OCI-M2 (cell line): ENCODE data around the gene PRAMEF1.
"Not testable (repeated sequence)": the region's sequence is repeated elsewhere in the genome, so short reads cannot be mapped to it uniquely, and the experiment has no call there.

Experiments
- DNase-seq: peaks from one replicate; lab custom pipeline; 2025; ENCODE audit not compliant: unreplicated experiment; lab: John Stamatoyannopoulos, UW

The PRAMEF1 gene

DNA sequence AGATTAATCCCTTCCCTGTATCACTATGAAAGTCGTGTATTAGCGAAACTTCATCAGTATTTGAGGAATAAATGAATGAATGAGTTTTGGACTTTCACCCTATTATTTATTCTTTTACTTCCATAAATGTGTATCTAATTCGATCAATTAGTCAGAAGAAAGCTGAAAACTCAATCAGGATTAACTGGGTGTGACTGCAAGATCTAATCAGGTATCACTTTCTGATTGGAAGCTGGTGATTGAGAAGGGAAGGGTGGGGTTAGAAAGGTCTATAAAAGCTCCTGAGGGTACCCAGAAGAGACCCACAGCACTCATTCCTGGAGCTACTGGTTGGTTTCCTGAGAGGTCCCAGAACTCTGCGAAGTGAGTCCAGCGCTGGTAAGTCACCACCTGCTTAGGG is at the start of gene PRAMEF1:
TSS of gene PRAMEF1 (plus strand) at position 301 of the 400 bp plus-strand sequence. CDS start 1,831 bp downstream, outside the sequence.
- DNase-seq, result not testable (repeated sequence)

DNA sequence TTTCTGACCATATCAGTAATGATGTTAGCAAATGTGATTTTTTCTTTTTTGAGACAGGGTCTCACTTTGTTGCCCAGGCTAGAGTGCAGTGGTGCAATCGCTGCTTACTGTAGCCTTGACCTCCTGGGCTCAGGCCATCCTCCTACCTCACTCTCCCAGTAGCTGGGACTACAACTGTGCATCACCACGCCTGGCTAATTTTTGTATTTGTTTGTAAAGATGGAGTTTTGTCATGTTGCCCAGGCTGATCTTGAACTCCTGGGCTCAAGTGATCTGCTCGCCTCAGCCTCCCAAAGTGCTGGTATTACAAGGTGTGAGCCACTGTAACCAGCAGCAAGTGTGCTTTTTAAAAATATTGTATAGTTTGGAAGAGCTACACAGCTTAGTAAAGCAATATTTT is 49.3 kb upstream of the PRAMEF1 start:
- no peak for DNase-seq

GRCh38 chr1:12745126-12745991 is 45.8 kb upstream of the PRAMEF1 start:
- no peak for DNase-seq

GRCh38 chr1:12745992-12746323 is 45.2 kb upstream of the PRAMEF1 start, which contains the start of gene CFAP107:
CFAP107 (plus strand) TSS chr1:12746200; CDS start chr1:12746431, 231 bp downstream.
- no peak for DNase-seq

DNA sequence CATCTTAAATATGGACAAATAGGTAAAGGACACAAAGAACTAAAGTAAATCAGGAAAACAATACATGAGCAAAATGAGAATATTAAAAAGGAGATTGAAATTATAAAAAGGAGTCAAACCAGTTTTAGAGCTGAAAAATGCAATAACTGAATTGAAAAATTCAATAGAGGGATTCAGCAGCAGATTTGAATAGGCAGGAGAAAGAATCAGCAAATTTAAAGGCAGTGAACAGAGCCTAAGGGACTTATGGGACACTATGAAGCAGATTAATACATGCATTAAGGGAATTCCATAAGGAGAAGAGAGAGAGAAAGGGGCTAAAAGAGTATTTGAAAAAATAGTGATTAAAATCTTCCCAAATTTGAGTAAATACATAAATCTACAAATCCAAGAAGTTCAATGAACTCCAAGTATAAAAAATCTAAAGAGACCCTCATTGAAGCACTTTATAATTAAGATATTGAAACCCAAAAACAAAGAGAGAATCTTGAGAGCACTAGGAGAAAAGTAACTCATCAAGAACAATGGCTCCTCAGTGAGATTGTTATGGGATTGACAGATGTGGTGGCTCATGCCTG is 42.3 kb upstream of the PRAMEF1 start:
- DNase-seq, result no peak

DNA sequence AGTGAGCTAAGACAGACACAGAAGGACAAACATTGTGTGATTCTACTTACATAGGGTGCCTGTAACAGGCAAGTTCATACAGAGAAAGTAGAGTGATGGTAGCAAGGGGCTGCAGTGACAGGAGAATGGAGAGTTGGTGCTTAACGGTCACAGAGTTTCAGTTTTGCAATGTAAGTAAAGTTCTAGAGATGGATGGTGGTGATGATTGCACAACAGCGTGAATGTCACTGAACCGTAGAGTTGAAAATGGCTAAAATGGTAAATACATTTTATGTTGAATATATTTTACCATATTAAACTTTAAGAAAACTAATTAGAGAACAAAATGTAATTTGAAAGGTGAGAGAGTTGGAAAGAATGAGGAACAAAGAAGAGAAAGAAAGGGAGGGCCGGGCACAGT is 36.5 kb upstream of the PRAMEF1 start:
- no peak for DNase-seq

DNA sequence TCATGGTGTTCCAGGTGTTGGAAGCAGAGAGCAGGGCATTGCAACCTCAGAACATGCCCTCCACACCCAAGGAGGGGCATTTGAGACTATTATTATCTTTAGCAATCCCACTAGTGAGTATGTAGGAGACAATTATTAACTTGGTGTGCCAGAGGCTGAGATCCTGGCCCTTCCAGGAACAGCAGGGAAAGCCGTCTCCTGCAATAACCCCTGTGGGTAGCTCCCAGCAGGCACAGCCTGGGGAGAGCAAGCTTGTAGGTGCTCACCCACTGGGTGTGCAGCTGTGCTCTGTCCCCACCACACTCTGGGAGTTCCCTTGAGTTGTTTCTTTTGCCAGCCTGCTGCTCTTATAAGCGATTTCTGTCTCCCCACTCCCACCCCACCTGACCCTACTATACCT is 34.9 kb upstream of the PRAMEF1 start:
- DNase-seq, result no peak

DNA sequence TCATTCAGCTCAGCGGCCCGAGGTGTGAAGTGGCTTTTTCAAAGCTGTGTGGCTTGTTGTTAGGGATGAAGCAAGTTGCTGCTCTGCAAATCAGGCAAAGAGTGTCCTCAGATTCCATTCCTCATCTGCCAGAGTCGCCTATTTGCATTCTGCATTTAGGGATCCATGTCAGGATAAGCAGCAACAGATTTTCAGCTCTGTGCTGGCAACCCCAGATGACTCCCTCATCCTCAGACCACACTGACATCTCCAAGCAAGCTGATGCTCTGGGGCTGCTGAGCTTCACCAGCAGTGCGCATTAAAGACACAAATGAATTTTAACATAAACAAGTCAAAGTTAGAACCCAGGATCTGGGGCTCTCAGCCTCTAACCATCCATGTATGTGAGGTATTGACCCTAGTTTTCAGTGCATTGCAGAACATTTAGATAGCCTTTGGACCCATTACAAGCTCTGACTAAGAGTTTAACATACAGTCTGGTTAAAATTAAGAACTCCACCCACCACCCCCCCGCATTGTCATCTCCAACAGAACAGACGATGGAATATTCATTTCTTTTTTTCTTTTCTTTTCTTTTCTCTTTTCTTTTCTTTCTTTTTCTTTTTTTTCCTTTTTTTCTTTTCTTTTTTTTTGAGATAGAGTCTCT is 34.3 kb upstream of the PRAMEF1 start:
- DNase-seq, result no peak

GRCh38 chr1:12757836-12758235 is 33.4 kb upstream of the PRAMEF1 start:
- DNase-seq, result no peak

- DNase-seq, result no peak
These were observed 30.9 kb upstream of the PRAMEF1 start for GRCh38 chr1:12760256-12760795.

GRCh38 chr1:12761781-12762180 is 29.4 kb upstream of the PRAMEF1 start:
- DNase-seq, result no peak

GRCh38 chr1:12762766-12763165 is 28.4 kb upstream of the PRAMEF1 start:
- DNase-seq, result no peak

- no peak for DNase-seq
These were observed 27.7 kb upstream of the PRAMEF1 start for GRCh38 chr1:12763479-12763878.

DNA sequence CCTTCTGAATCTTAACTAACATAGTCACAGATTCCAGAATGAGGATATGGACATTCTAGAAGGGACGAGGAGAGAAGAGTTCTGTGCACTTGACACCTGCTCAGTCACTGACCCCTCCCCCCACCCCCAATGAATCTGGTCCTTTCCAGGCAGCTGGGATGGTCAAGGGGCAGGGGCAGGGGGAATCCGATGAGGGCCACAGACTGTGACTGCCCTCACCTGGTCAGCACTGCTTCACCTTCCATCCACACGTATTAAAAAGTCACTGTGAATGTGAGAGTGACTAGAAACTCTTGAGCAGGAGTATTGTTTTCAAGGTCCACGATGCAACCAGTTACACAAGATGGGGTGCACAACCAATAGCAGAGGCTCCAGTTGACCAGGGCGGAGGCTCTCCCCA is 27.2 kb upstream of the PRAMEF1 start:
- DNase-seq, result no peak

- DNase-seq, result no peak
These were observed 22.2 kb upstream of the PRAMEF1 start for GRCh38 chr1:12769031-12769430.

DNA sequence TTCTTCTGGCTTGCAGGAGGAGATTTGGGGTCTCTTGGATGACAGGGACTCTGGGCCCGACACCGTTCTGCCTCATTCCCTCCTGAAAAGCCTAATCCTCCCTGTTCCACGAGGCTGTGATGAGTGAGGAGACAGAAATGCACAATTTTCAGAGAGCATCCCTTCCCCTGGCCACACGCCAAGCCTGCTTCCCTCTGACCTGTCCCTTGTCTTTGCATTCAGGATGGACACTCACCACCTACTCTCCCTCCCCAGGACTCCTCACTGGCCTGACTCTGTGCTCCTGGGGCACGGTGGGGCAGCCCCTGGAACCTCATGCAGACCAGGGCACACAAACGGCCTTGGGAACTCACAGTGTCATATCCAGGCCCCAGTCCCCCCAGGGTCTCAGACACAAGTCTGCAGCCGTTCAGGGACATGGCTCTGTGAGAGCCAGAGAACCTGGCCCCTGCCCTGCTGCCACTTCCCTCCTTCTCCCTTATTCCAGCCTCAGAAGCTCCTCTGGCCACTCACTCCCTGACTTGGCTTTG is 21.2 kb upstream of the PRAMEF1 start:
- no peak for DNase-seq

- no peak for DNase-seq
These were observed 20.6 kb upstream of the PRAMEF1 start for GRCh38 chr1:12770620-12771019.

DNA sequence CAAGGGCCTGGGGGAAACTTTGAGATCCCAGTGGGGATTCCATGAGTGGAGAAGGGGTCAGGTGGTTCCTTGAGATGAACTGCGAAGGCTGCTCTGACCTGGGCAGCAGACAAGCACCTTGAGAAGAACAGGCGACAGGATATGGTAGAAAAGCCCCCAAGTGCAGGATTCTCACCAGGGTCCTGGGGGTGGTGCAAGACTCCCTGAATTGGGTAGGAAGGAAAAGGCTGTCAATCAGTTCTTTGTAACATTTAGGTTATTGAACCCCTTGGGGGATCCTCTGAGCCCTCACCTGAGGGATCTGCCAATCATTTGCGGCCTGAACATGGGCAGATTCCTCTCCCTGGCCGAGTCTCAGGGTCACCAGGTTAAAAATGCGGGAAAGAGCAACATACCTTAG is 20.0 kb upstream of the PRAMEF1 start:
- DNase-seq, result no peak

DNA sequence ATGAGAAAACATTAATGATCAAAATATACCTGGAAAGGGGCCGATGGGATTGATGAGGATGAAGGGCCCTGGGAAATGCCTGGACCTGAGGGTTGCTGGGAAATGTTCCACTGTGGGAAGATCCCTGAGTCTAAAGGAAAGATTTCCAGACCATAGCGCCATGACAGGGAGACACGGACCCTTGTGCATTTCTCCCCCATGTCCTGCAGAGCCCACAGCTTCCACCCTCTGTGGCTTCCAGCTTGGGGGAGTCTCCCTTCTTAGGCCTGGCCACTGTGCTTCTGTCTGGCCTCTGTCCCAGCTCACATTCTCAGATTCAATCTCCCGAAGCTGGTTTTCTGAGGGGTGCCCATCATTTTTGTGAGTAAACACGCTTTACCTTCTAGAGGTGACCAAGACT is 18.7 kb upstream of the PRAMEF1 start:
- no peak for DNase-seq

DNA sequence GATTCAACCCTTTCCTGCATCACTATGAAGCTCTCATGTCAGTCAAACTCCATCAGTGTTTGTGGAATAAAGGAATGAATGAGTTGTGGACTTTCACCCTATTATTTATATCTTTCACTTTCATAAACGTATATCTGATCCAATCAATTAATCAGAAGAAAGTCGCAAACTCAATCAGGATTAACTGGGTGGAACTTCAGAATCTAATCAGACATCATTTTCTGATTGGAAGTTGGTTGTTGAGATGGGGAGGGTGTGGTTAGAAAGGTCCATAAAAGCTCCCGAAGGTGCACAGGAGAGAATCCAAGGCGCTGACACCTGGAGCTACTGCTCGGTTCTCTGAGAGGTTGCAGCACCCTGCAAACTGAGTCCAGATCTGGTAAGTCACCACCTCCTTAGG is 17.8 kb upstream of the PRAMEF1 start, which contains the start of gene PRAMEF12:
TSS of gene PRAMEF12 (plus strand) at position 301 of the 400 bp plus-strand sequence. CDS start 1,130 bp downstream, outside the sequence.
- no peak for DNase-seq

DNA sequence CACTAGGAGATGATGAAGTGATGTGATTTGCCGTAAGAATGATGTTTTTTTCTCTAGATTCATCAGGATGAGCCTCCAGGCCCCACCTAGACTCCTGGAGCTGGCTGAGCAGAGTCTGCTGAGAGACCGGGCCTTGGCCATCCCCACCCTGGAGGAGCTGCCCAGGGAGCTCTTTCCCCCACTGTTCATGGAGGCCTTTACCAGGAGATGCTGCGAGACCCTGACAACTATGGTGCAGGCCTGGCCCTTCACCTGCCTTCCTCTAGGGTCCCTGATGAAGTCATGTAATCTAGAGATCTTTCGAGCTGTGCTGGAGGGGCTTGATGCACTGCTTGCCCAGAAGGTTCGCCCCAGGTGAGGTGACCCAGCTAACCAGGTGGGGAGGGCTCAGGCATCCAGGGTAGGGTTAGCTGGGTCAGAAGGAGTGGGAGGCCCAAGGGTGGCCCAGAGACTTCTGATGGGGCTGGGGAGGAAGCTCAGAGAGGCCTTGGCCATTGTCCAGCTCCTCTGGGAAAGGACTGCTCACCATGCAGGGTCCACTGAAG is 16.3 kb upstream of the PRAMEF1 start:
- DNase-seq, result no peak
